ENCODE results near the gene LSR.
"Not testable (repeated sequence)": the region's sequence is repeated elsewhere in the genome, so short reads cannot be mapped to it uniquely, and the experiment has no call there.

LSR gene

GRCh38 chr19:35219008-35219407, 29.8 kb upstream of the LSR start:
- DNase-seq (ENCODE audit: low read depth): no peak

DNA sequence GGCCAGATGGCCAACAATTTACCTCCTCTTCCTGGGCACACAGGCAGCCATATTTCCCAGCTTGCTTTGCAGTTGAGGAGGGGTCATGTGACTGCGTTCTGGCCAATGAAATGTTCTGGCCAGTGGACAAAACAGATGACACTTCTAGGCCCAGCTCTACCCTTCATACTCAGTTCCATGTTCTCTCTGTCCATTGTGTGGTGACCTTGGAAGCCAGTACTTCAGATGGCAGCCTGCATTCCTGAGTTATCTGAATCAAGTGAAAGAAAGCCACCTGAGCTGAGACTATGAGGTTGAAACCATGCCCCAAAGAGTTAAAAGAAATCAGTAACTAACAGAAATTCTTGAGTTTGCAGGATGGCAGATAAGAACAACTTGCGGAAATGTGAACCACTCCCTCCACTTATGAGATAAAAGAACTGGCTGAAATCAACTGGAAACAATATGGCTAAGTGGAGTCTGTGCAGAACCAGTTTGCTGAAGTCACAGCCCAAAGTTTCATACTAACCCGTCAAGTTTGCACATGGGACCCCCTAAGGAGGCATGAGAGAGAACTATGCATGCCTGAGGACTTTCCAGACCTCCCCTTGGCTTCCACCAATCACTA, 28.4 kb upstream of the LSR start:
- DNase-seq (ENCODE audit: low read depth): no peak

DNA sequence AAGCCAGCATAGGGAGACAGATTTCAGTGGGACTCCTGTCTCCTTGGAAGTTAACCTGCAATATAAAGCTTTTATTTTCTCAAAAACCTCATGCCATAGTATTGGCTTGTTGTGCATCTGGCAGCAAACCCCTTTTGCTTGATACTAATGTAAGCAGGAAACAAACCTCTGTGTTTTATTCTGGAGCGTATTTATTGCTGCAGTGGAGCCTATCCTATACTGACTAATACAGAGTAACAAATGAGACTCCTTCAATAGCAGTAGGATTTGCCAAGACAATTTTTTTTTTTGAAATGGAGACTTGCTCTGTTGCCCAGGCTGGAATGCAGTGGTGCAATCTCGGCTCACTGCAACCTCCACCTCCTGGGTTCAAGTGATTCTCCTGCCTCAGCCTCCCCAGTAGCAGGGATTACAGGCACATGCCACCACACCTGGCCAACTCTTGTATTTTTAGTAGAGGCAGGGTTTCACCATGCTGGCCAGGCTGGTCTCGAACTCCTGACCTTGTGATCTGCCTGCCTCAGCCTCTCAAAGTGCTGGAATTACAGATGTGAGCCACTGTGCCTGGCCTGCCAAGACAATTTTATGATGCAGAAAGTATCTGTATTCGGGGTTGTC, 27.7 kb upstream of the LSR start:
- not testable (repeated sequence) for DNase-seq (ENCODE audit: low read depth)

DNA sequence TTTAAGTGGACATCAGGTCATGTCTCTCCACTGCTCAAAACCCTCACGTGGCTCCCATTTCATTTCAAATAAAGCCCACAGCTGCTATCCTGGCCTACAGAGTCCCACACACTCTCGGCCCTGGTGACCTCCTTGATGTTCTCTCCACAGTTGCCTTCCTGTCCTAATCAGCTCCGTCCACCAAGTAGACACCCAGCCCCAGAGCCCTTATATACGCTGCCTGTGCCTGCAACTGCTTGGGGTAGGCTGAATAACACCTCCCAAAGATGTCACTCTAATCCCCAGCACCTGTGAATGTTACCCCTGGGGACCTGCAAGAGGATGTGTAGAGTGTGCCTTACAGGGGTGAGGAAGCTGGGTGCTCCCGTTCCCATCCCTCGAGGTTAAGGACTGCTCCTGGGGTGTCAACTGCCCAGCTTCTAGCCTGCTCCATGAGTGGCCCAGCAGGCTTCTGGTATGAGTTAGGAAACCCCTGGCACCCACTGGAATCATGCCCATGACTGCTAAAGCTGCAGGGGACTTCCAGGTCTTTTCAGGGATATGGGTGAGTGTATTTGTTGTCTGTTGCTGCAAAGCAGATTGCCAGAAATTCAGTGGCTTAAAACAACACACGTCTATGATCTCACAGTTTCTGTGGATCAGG, 26.3 kb upstream of the LSR start:
- no peak for DNase-seq (ENCODE audit: low read depth)

DNA sequence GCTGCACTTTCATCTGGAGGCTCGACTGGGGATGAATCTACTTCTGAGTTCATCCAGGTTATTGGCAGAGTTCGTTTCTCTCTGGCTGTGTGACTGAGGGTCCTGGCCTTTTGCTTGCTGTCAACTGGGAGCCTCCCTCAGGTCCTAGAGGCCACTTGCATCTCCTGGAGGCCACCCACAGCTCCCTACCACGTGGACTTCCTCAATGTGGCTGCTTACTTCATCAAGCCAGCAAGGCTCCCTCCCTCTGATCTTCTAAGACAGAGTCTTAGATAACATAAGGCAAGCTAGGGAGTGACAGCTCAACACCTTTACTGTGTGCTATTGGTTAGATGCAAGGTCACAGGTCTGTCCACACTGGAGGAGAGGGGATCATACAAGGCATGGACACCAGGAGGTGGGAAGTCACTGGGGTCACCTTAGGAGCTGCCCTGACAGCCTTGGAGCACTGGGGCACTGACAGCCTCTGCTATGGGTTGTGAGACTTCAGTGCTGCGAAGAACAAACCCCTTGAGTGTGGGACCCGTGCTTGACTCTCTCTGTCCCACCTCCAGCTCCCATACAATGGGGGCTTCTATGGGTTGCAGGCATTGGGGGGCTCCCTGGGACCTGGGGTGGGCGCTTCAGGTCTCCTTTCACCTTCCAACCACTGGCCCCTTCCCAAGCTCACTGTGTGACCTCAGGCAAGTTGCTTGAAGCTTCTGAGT, 25.6 kb upstream of the LSR start:
- DNase-seq (ENCODE audit: low read depth): no peak

- DNase-seq (ENCODE audit: low read depth): no peak
Measured at GRCh38 chr19:35223862-35224505, 24.8 kb upstream of the LSR start.

DNA sequence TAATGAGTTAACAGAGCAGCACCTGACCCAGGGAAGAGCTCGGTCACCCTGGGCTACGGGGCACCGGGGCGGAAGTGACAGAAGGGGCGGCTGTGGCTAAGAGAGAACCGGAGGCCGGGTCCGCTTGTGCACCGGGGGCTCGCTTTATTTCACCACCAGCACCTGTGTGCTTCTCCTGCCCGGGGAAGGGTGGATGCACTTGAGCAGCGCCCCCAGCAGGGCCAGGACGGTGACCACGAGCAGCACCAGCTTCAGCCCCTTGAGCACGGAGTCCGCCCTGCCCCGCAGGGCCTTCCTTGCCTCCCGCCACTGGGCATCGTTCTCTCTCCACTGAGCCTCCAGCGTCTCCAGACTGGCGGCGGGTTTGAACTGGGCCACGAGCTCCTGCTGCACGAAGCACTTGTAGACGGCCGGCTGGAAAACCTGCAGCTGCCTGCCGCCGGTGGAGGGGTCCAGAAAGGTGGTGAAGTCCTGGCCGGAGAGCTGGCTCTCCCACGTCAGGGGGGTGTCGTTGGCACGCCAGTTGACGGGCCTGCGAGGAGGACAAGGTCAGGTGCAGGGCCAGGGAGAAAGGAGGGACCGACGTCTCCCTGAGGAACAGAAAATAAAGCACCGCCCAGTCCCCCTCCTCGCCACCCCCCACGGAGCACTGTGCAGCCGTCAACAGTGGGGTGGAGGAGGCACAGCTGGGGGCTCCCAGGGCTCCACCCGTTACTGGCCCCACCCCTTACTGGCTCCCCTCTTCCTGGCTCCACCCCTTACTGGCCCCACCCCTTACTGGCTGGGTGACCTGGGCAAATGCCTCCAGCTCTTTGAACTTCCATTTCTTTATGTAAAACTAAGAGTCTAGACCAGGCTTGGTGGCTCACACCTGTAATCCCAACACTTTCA, 23.9 kb upstream of the LSR start:
- DNase-seq (ENCODE audit: low read depth): no peak

DNA sequence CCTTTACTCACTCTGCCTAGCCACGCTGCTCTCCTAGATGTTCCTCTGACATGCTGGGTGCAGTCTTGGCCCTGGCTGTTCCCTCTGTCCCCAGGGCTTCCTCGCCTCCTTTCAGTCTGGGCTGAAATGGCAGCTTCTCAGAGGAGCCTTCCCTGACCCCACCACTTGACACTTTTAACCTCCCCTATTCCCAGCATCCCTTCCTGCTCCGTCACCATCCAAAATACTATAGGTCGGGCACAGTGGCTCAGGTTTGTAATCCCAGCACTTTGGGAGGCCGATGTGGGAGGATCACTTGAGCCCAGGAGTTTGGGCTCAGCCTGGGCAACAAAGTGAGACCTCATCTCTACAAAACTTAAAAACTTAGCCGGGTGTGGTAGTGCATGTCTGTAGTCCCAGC, 22.9 kb upstream of the LSR start:
- DNase-seq (ENCODE audit: low read depth): no peak

DNA sequence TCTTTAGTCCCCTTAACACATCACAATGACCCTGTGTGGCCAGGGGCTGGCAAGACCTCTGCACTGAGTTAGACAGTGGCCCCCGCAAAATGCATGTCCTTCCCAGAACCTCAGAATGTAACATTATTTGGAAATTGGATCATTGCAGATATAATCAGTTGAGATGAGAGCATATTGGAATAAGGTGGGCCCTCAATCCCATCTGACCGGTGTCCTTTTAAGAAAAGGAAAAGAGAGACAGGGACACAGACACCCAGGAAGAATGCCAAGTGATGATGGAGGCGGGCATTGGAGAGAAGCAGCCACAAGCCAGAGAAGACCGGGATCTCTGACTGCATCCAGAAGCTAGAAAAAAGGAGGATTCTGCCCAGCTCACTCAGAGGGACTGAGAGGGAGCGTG, 22.1 kb upstream of the LSR start:
- no peak for DNase-seq (ENCODE audit: low read depth)

- no peak for DNase-seq (ENCODE audit: low read depth)
Measured at GRCh38 chr19:35228177-35228930, 20.4 kb upstream of the LSR start, which contains the start of gene FAM187B. Gene FAM187B (minus strand): TSS chr19:35228739. CDS start chr19:35228680, 59 bp downstream.

DNA sequence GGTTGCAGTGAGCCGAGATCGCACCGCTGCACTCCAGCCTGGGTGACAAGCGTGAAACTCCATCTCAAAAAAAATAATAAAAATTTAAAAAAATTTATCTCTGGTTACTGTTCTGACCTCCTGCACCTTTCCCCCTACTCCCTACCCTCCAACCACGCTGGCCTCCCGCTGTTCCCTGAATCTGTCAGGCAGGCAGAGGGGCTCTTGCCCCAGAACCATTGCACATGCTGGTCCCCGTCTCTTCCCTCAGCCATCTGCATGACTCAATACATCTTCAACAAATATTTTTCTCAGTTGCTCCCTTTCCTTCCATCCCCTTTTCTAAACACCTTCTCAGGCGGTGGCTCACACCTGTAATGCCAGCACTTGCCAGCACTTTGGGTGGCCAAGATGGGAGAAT, 19.2 kb upstream of the LSR start:
- DNase-seq (ENCODE audit: low read depth): no peak

DNA sequence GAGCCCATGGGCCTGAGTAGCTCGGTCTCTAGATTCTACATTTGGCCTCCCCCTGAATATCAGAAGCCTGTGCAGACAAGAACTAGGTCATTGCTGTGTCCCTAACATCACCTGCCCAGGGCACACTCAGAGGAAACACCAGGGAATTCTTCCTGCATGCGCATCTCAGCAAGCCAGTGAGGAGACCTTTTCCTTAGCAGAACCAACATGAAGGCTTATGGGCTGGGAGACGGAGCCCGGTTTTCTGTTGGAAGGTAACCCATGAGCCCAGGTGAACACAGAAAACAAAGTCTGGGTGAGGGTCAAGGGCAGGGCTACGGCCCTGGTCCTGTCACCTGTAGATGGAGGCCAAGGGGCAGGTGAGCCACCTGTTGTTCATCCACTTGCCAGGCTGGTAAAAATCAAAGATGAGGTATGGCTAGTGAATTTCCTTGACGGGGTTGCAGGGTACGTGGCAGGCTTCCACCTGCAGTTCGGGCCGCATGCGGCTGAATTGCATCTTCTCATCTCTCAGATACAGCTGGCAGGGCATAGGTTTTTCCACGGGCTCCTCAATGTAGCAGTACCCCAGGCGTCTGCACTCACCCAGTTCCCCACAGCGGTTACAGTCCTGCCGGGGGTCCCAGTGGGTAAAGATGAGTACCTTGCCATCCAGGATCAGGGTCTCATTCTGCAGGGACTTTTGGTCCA, 16.7 kb upstream of the LSR start:
- no peak for DNase-seq (ENCODE audit: low read depth)

GRCh38 chr19:35232912-35233311, 15.9 kb upstream of the LSR start:
- DNase-seq (ENCODE audit: low read depth): no peak

- no peak for DNase-seq (ENCODE audit: low read depth)
Measured at GRCh38 chr19:35236638-35237400, 12.0 kb upstream of the LSR start.

GRCh38 chr19:35239597-35239996, 9.2 kb upstream of the LSR start:
- DNase-seq (ENCODE audit: low read depth): not testable (repeated sequence)

DNA sequence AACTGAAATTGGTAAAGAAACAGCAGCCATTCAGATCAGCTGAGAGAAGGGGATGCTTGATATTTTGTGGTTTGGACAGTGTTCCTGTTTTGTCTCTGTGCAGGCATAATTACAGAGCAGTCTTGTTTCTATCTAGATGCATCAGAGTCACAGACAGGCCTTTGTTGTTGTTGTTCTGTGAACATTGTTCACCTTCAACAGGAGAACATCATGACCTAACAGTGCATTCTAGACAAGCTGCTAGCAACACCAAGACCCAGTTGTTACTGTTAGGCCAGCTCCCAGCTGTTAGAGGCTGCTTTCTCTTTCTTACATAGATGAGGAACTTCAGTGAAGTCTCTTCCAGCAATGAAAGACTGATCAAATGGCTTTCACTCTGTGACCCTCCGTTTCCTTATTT, 8.5 kb upstream of the LSR start:
- no peak for DNase-seq (ENCODE audit: low read depth)

- DNase-seq (ENCODE audit: low read depth): no peak
Measured at GRCh38 chr19:35241417-35241816, 7.4 kb upstream of the LSR start.

DNA sequence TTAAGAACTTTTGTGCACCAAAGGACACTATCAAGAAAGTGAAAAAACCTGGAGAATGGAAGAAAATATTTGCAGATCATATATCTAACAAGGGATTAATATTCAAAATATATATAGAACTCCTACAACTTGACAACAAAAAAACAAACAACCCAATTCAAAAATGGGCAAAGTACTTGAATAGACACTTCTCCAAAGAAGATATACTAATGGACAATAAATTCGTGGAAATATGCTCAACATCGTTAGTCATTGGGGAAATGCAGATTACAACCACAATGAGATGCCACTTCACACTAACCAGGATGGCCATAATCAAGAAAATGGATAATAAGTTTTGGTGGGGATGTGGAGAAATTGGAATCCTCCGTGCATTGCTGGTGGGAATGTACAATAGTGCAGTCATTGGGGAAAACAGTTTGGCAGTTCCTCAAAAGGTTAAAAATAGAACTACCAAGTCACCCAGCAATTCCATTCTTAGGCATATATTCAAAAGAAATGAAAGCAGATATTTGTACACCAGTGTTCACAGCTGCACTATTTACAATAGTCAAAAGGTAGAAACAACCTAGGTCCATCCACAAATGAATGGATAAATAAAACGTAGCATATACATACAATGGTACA, 2.2 kb upstream of the LSR start:
- DNase-seq (ENCODE audit: low read depth): no peak
